GM12872 (cell line): Measurements from ENCODE around the gene PCYT2.

Experiments used
- TF ChIP-seq, protein P1 (sequence below): IDR thresholded peaks from 3 replicates; pipeline ENCODE4 v1.5.1; 2011; ENCODE audit warnings: low read depth, mild to moderate bottlenecking, low read length, moderate library complexity; ENCODE audit not compliant: insufficient read depth

PCYT2 gene

DNA sequence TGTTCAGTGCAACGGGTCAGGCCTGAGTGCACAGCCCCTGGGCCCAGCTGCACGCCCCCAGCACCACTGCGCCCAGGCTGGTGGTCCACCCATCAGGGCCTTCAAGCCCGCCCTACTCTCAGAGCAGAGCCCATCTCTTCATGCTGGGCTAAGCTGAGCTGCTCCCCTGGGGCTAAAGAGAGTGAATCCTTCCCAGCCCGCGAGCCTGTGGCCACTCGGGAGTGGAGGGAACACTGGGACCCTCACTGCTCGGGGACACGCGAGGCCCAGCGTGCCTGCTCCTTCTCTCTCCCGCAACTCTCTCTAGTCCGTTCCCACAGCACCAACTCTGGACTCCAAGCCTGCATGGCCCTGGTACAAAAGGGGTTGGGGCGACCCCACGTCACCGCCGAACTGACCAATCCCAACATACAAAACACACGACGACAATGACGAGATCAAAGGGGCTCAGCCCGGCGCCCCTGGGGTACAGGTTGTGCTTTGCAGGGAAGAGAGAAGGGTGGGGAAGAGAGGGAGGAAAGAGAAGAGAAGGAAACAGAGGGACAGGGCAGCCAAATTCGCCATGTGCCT, 10.9 kb upstream of the PCYT2 start:
- TF ChIP-seq, protein P1, sequence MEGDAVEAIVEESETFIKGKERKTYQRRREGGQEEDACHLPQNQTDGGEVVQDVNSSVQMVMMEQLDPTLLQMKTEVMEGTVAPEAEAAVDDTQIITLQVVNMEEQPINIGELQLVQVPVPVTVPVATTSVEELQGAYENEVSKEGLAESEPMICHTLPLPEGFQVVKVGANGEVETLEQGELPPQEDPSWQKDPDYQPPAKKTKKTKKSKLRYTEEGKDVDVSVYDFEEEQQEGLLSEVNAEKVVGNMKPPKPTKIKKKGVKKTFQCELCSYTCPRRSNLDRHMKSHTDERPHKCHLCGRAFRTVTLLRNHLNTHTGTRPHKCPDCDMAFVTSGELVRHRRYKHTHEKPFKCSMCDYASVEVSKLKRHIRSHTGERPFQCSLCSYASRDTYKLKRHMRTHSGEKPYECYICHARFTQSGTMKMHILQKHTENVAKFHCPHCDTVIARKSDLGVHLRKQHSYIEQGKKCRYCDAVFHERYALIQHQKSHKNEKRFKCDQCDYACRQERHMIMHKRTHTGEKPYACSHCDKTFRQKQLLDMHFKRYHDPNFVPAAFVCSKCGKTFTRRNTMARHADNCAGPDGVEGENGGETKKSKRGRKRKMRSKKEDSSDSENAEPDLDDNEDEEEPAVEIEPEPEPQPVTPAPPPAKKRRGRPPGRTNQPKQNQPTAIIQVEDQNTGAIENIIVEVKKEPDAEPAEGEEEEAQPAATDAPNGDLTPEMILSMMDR: no peak

DNA sequence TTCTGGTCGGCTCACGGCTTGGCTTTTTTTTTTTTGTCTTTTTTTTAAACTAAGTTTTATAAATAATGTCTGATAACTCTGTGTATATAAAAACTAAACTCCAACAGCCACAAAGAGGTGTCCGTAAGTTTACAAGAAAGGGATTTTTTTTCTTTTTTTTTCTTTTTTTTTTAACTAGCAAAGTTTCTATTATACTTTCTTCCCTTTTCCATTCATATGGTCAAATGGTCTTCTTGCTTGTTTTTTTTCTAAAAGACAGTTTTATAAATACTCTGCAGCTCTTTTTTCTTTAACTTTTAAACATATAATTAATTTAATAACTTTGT, 10.3 kb upstream of the PCYT2 start:
- TF ChIP-seq, protein P1: no peak

DNA sequence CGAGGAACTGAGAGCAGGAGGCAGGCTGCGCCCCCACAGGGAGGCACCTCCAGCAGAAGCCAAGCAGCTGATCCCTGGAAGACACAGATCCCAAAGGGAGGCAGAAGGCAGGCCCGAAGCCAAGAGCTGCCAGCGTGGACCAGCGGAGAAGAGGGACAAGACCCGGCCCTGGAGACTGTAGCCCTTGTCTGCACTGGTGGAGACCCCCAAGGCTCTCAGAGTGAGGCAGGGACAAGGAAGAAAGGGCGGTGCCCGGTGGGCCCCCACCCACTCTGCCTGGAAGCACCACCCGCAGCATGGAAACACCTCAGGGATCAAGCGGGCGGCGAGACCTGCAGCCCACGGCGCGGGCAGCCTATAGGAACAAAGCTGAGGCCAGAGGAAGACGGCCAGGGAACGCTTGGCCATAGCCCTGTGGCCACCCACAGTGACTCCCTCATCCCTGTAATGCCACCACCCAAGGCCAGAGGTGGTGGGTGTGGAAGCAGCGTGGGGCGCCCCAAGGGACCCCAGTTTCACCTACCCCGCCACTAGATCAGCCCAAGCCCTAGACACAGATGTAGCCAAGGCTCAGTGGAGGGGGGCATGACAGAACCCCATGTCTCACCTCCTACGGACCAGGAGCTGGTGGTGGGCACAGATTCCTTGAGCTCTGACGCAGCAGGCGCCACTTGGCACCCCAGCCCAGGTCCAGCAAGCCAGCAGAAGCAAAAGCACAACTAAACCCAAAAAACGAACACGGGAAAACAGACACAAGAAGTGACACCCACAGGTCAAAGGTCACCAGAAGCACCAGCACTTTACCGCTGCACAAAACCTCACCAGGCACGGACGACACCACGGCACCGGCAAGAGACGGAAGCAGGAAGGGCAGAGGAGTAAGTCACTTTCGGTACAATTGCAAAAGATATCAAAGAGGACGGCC, 9.7 kb upstream of the PCYT2 start:
- TF ChIP-seq, protein P1: no peak

DNA sequence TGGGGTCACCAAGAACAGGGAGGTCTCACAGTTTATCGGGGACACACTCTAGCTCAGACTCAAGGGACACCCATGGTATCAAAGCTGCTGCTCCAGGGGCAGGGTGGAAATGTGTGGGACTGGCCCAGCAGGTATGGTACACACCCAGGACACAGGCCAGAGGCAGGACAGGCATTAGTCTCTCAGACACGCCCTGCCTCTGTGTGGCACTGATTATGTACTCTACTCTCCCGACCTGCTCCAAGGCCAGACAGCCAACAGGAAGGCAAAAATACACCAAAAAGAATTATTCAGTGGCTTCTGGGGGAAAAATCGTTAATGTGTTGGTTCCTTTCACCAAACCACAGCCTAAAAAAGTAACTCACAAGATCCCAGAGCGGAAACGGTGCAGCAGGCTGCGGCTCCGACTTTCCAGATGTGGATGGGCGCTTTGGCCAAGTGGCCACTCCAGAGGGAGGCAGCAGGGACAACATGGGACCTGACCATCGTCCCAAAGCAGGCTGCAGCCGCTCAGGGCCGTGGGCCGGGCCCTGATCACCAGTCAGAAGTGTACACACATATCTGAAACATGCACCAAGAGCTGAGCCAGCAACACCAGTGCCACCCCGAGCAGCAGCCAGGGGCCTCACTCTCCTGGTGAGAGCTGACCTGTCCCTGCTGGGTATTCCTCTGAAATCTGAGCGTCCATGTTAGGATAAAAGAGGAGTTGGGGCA, 7.8 kb upstream of the PCYT2 start:
- TF ChIP-seq, protein P1: no peak

DNA sequence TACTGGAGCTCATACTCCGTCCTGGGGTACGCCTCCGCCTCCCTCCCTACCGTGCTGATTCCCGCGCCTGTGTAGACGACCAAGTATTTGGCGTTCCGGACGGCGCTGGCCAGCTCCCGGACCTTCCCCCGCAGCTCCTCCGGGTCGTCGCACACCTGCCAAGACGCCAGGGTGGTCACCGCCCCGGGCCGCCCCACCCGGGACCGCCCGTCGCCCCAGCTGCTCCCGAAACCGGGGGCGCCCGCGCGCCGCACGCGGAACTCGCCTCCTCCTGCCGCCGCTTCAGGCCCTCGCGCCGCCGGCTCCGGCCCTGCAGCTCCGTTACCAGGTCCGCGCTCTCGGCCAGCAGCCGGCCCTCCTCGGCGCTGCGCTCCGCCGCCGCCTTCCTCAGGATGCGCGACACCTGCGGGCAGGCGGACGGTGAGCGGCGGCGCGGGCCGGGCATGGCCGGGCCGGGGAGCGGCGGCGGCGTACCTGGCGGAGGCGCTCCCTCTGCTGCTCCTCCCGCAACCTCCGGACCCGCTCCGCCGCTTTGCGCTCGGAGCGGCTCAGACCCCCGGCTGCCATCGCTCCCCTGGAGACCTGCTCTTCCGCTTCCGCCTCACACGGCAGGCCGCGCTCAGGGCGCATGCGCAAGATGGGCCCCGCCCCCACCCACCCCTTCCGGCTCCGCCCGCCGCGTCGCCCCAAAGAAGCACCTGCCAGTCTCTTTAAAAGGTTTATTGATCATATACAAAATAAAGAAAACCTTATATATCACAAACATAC, 6.5 kb upstream of the PCYT2 start, which contains the start of gene SIRT7:
Gene SIRT7 (minus strand): TSS at position 612 of the 768 bp plus-strand sequence. CDS start 45 bp downstream, at position 567.
- TF ChIP-seq, protein P1: no peak

DNA sequence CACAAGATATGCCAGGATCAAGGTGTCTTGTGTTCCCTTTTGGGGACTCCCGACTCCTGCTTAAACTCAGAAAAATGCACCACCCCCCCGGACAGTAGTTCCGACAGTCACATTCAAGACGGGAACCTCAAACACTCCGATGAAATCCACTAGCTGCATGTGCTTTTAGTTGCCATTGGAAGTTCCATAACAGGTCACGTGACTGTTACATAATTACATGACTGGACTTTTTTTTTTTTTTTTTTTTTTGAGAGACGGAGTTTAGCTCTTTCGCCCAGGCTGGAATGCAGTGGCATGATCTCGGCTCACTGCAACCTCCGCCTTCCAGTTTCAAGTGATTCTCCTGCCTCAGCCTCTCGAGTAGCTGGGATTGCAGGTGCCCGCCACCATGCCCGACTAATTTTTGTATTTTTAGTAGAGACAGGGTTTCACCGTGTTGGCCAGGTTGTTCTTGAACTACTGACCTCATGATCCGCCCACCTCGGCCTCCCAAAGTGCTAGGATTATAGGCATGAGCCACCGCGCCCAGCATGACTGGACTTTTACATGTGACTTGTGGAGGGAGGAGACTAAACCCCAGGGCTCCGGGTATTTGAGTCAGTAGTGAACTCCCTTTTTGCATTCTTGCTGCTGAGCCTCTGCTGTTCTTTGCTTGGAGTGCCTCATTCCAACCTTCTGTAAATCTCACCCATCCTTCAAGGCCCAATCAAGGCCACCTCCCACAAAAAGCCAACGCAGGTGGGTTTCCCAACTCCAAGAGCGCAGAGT, 5.2 kb upstream of the PCYT2 start:
- TF ChIP-seq, protein P1: no peak
